Psoas muscle (tissue), 8 donors: ENCODE measurements around the gene ACE. TPM values are rescaled to one million over a fixed set of nuclear protein-coding genes. Genes with fewer than 3 reads are reported as not detected.

ENCODE experiments used
- ATAC-seq, 4 donors: fragments of 200-7000 bp; cut with Tn5 transposase; one replicate each; pipeline ENCODE4 v1.9.1; 2020; ENCODE audit warnings: moderate library complexity in 3 of 4, mild to moderate bottlenecking in 2 of 4
- DNase-seq, 2 donors: peaks; one replicate each; pipeline ENCODE4 v3.0.0-alpha.2; 2020
- H3K27ac ChIP-seq: fragments of 200-600 bp; one replicate; pipeline ENCODE4 v1.8.0; 2022
- H3K27me3 ChIP-seq, 3 donors: fragments of 200-600 bp in 1 of 3; one replicate each; pipeline versions ENCODE4 v1.6.1 to v1.8.0; 2013 to 2022; ENCODE audit warnings: low read length in 2 of 3, mild to moderate bottlenecking in 2 of 3, moderate library complexity in 1 of 3; ENCODE audit not compliant: insufficient read depth in 3 of 3
- H3K36me3 ChIP-seq, 2 donors: fragments of 200-600 bp in 1 of 2; one replicate each; pipeline versions ENCODE4 v1.6.1 to v1.8.0; 2013 to 2022; ENCODE audit warnings: low read depth in 1 of 2, mild to moderate bottlenecking in 1 of 2, moderate library complexity in 1 of 2; ENCODE audit not compliant: insufficient read depth in 1 of 2
- H3K4me1 ChIP-seq: fragments of 200-600 bp; one replicate; pipeline ENCODE4 v1.8.0; 2022
- H3K4me3 ChIP-seq: fragments of 200-600 bp; one replicate; pipeline ENCODE4 v1.8.0; 2022; ENCODE audit warnings: mild to moderate bottlenecking
- H3K9me3 ChIP-seq: fragments of 200-600 bp; one replicate; pipeline ENCODE4 v1.8.0; 2022
- CTCF ChIP-seq: fragments of 200-600 bp; IDR thresholded peaks from one replicate; pipeline ENCODE4 v1.8.0; 2022; ENCODE audit warnings: antibody characterized with exemption
- WGBS, 3 donors: extraction: QIAGEN DNeasy Blood & Tissue Kit; methylation state at CpG; one replicate each; pipeline versions ENCODE4 v1.1.6 to v1.1.7; 2013; 5-methylcytosine and 5-hydroxymethylcytosine counted together
- intact Hi-C, 2 donors: fragments of 100-400 bp; cut with DNase I; formaldehyde crosslinking; loops; one replicate each; pipeline versions ENCODE4 v1.11.0 to v1.14.2; 2022
- polyA plus RNA-seq, 3 donors: library from polyadenylated mRNA; stranded (reverse); fragments of 200-250 nt; gene quantifications; one replicate each; pipeline ENCODE4 v1.2.3, GENCODE V29; 2013
- total RNA-seq, 4 donors: library from RNA; stranded (reverse); fragmentation: NEBNext Ultra II Directional in 2 of 4; extraction: Animal tissue kit (Norgen Biotek cat#: 25700) in 2 of 4; gene quantifications; one replicate each; pipeline versions ENCODE4 v1.2.1 to v1.2.4, GENCODE V29; 2021 to 2023
- donor health status: healthy with polysubstance abuse.
- donor health status: DM: no; HTN: no; CAD: no; lungs with moderate emphysema.
- donor health status: Bipolar disorder and iron deficiency.
- donor health status: healthy.
- donor health status: DM: yes; HTN: yes; CAD: no.
- donor health status: DM: no; HTN: no; CAD: no.
- donor health status: DM: no; HTN: no; CAD: no.
- donor health status: DM: yes; HTN: yes; CAD: no.

ACE gene
- total and polyA plus RNA-seq, 7 donors = 0.82 to 12.5 (median 2.0) TPM

DNA sequence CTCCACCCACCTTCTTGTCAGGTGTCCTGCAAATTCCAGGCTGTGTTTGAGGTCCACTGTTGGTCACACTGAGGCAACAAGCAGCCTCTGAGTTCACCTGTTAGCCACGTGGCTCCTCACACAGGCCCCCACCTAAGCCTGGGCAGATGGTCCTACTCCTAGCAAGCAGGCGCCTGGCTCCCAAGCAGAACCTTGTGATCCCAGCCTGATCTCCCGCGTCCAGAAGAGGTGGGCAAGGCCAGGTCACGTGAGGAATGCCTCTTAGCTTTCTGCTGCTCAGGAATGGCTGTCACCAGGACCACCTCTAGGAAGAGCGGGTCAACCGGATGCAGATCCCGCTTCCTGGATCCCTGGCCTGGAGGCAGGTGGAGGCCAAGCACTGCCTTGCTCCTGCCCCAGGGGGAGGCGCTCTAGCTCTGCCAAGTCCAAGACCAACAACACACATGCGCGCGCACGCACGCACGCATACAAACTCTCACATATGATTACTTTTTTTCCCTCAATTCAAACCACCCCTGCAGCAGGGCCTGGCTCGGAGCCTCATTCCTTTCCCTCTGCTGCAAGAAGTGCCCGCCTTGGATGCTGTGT is 40.2 kb upstream of the ACE start:
- ATAC-seq (no peak), DNase-seq (peak in 1 of 2 donors; percentile 63)
- no peak overlapping the region for H3K27ac ChIP-seq
- TF ChIP-seq CTCF = no peak
- peaks cover 11% of the 10 kb centered on the region for H3K4me1 ChIP-seq
- no peaks in the 10 kb centered on the region for H3K36me3 ChIP-seq
- H3K4me3 ChIP-seq = no peak overlapping the region
- intact Hi-C loops = loop anchor here in 1 of 2 donors (2.0 kb wide), 1 partner anchor 24 kb away; no protein-coding TSS in a partner anchor
- no peaks in the 10 kb centered on the region for H3K9me3 ChIP-seq
- peaks cover 0 to 8% (median 2%) of the 10 kb centered on the region in 3 donors for H3K27me3 ChIP-seq
- 72 to 74% (median 72%) methylated on average over 16 to 17 of the region's 17 CpGs for WGBS, 3 donors

GRCh38 chr17:63437287-63438091 is 39.4 kb upstream of the ACE start:
- Histone ChIP-seq H3K4me1 (peaks cover 11% of the 10 kb centered on the region), H3K27me3 (peaks cover 0 to 8% (median 2%) of the 10 kb centered on the region in 3 donors), H3K27ac (no peak overlapping the region), H3K9me3 (no peaks in the 10 kb centered on the region), H3K36me3 (no peaks in the 10 kb centered on the region), H3K4me3 (no peak overlapping the region)
- no peak for TF ChIP-seq CTCF
- peak in 1 of 2 donors; percentile 64 for DNase-seq
- ATAC-seq = no peak
- 44 to 55% (median 54%) methylated on average over 51 to 55 of the region's 55 CpGs for WGBS, 3 donors
- intact Hi-C loops = loop anchor here in 1 of 2 donors (2.0 kb wide), 1 partner anchor 25 kb away; no protein-coding TSS in a partner anchor

- peaks cover 11% of the 10 kb centered on the region for H3K4me1 ChIP-seq
- DNase-seq = no peak
- WGBS, 3 donors = 40 to 55% (median 52%) methylated on average over 35 to 46 of the region's 46 CpGs
These were observed 38.5 kb upstream of the ACE start for GRCh38 chr17:63438092-63439051.

More at GRCh38 chr17:63438092-63439051, 38.5 kb upstream of the ACE start:
- no peak for ATAC-seq
- Histone ChIP-seq H3K36me3 (no peaks in the 10 kb centered on the region), H3K27me3 (peaks cover 0 to 8% (median 2%) of the 10 kb centered on the region in 3 donors), H3K27ac (no peak overlapping the region), H3K4me3 (no peak overlapping the region), H3K9me3 (no peaks in the 10 kb centered on the region)
- intact Hi-C loops = no loop called here
- no peak for TF ChIP-seq CTCF
